Right lobe of liver (tissue), 4 donors: ENCODE measurements around the gene HPSE2.

Experiments
- POLR2A ChIP-seq: fragments of 450-650 bp; IDR thresholded peaks from one replicate; pipeline ENCODE4 v1.6.1; 2017; ENCODE audit warnings: antibody characterized with exemption, mild to moderate bottlenecking
- TF ChIP-seq, protein P1 (sequence below), 4 donors: fragments of 200-600 bp in 3 of 4; fragments of 450-650 bp in 1 of 4; IDR thresholded peaks; one replicate each; pipeline versions ENCODE4 v1.5.1 to v1.8.0; 2016 to 2022; ENCODE audit warnings: antibody characterized with exemption in 4 of 4, mild to moderate bottlenecking in 2 of 4
- donor health status: DM: no; HTN: no; CAD: no.
- donor health status: DM: no; HTN: no; CAD: no.
- donor health status: DM: no; HTN: yes; CAD: no.

GRCh38 chr10:98577168-98577567, 658.5 kb downstream of the HPSE2 start:
- no peak for TF ChIP-seq POLR2A
- TF ChIP-seq, protein P1, sequence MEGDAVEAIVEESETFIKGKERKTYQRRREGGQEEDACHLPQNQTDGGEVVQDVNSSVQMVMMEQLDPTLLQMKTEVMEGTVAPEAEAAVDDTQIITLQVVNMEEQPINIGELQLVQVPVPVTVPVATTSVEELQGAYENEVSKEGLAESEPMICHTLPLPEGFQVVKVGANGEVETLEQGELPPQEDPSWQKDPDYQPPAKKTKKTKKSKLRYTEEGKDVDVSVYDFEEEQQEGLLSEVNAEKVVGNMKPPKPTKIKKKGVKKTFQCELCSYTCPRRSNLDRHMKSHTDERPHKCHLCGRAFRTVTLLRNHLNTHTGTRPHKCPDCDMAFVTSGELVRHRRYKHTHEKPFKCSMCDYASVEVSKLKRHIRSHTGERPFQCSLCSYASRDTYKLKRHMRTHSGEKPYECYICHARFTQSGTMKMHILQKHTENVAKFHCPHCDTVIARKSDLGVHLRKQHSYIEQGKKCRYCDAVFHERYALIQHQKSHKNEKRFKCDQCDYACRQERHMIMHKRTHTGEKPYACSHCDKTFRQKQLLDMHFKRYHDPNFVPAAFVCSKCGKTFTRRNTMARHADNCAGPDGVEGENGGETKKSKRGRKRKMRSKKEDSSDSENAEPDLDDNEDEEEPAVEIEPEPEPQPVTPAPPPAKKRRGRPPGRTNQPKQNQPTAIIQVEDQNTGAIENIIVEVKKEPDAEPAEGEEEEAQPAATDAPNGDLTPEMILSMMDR (IDR thresholded peaks at IDR 0.05) = no peak
